Activated CD4-positive, alpha-beta T cell treated with anti-CD3 and anti-CD28 coated beads, Interleukin-2, amount 50 U/mL, for 24 hours (primary cell): ENCODE data around the gene C1orf122.

Experiments used
- DNase-seq, 2 donors: peaks; one replicate each; pipeline ENCODE4 v3.0.0-alpha.2; 2020; ENCODE audit warnings: low read depth in 1 of 2, low spot score in 1 of 2

C1orf122 gene

GRCh38 chr1:37844536-37844935 is 36.9 kb downstream of the C1orf122 start:
- DNase-seq, result no peak

GRCh38 chr1:37845049-37845646 is 37.6 kb downstream of the C1orf122 start:
- DNase-seq, result no peak

GRCh38 chr1:37845786-37846185 is 38.2 kb downstream of the C1orf122 start:
- DNase-seq, result no peak

- DNase-seq, result no peak
Measured at GRCh38 chr1:37846647-37847339, 39.2 kb downstream of the C1orf122 start.

GRCh38 chr1:37849480-37849879 is 41.9 kb downstream of the C1orf122 start:
- no peak for DNase-seq

GRCh38 chr1:37850352-37850955 is 42.9 kb downstream of the C1orf122 start:
- DNase-seq, result no peak

GRCh38 chr1:37851262-37851661 is 43.7 kb downstream of the C1orf122 start:
- DNase-seq, result no peak

GRCh38 chr1:37851782-37852210 is 44.2 kb downstream of the C1orf122 start:
- DNase-seq, result no peak

GRCh38 chr1:37853157-37853556 is 45.6 kb downstream of the C1orf122 start:
- no peak for DNase-seq

GRCh38 chr1:37854406-37854805 is 46.8 kb downstream of the C1orf122 start:
- no peak for DNase-seq
